K562 (cell line): ENCODE measurements around the gene OXLD1. TPM values are rescaled to one million over a fixed set of nuclear protein-coding genes. Genes with fewer than 3 reads are reported as not detected.

Source experiments
- BHLHE40 ChIP-seq: IDR thresholded peaks from 2 replicates; pipeline ENCODE4 v1.6.1; 2011; ENCODE audit warnings: low read length, improper control_type of control experiment
- CBX5 ChIP-seq: IDR thresholded peaks from 2 replicates; pipeline ENCODE4 v1.6.1; 2014; ENCODE audit warnings: low read depth, borderline replicate concordance
- EZH2 ChIP-seq: IDR thresholded peaks from 2 replicates; pipeline ENCODE4 v1.6.1; 2012; ENCODE audit warnings: low read depth, mild to moderate bottlenecking, inconsistent platforms, low read length, borderline replicate concordance
- HEY1 ChIP-seq: fragments of 250-450 bp; sonication (Bioruptor Pico); IDR thresholded peaks from 2 replicates; pipeline ENCODE4 v1.5.0; 2020; ENCODE audit warnings: mild to moderate bottlenecking, moderate library complexity, borderline replicate concordance
- HNRNPK ChIP-seq: fragments of 200-400 bp; formaldehyde crosslinking; IDR thresholded peaks from one replicate; pipeline ENCODE4 v1.6.1; 2018; ENCODE audit warnings: mild to moderate bottlenecking, low read depth, low read length; ENCODE audit not compliant: poor library complexity, severe bottlenecking
- HSF4 ChIP-seq: fragments of 250-450 bp; sonication (Bioruptor Pico); IDR thresholded peaks from 2 replicates; pipeline ENCODE4 v2.1.2; 2022; ENCODE audit warnings: mild to moderate bottlenecking, moderate library complexity, borderline replicate concordance
- MAFK ChIP-seq: IDR thresholded peaks from 2 replicates; pipeline ENCODE4 v1.6.1; 2011; ENCODE audit warnings: low read length, improper control_type of control experiment
- MTA3 ChIP-seq: fragments of 450-650 bp; formaldehyde crosslinking; IDR thresholded peaks from 2 replicates; pipeline ENCODE4 v1.6.1; 2017; ENCODE audit warnings: mild to moderate bottlenecking, borderline replicate concordance
- POLR3A ChIP-seq: IDR thresholded peaks from 2 replicates; pipeline ENCODE4 v1.6.1; 2011; ENCODE audit warnings: borderline replicate concordance, mild to moderate bottlenecking, moderate library complexity; ENCODE audit not compliant: insufficient read length, insufficient read depth; ENCODE audit errors: extremely low read depth
- SAFB2 ChIP-seq: fragments of 200-400 bp; formaldehyde crosslinking; IDR thresholded peaks from 2 replicates; pipeline ENCODE4 v1.6.1; 2018; ENCODE audit warnings: borderline replicate concordance, low read length, low read depth, moderate library complexity; ENCODE audit not compliant: severe bottlenecking
- SMAD1 ChIP-seq: fragments of 150-350 bp; IDR thresholded peaks from 2 replicates; pipeline ENCODE4 v1.6.1; 2014; ENCODE audit warnings: low read length, low read depth; ENCODE audit not compliant: partially characterized antibody
- SRSF3 ChIP-seq: fragments of 200-400 bp; formaldehyde crosslinking; IDR thresholded peaks from 2 replicates; pipeline ENCODE4 v1.6.1; 2016; ENCODE audit warnings: mild to moderate bottlenecking, low read length, moderate library complexity; ENCODE audit not compliant: insufficient read depth
- ZBED1 ChIP-seq: IDR thresholded peaks from 2 replicates; pipeline ENCODE4 v1.6.1; 2014
- ZNF133 ChIP-seq: fragments of 250-450 bp; sonication (Bioruptor Pico); IDR thresholded peaks from 2 replicates; pipeline ENCODE4 v1.4.0; 2020; ENCODE audit warnings: mild to moderate bottlenecking
- polyA plus RNA-seq, 8 experiments: library from polyadenylated mRNA; depleted of rRNA in 4 of 8; stranded (reverse) in 5 of 8; unstranded in 3 of 8; fragments of >200 nt; fragmentation: Nextera tagmentation in 2 of 8; fragmentation: Illumina TruSeq in 1 of 8; extraction: Ambion mirVana in 2 of 8; extraction: Trizol in 1 of 8; gene quantifications; 2 replicates each; pipeline versions ENCODE4 v1.2.1 to v1.2.3, GENCODE V29; 2011 to 2014; ENCODE audit warnings: inconsistent platforms in 1 of 8, missing spikeins in 1 of 8
- total RNA-seq, 7 experiments: library from RNA; depleted of rRNA in 6 of 7; stranded (reverse); fragments of >200 nt in 6 of 7; fragmentation: Illumina TruSeq in 2 of 7; extraction: Trizol in 2 of 7; gene quantifications; 2 replicates each; pipeline versions ENCODE4 v1.2.1 to v1.2.3, GENCODE V29; 2011 to 2021; ENCODE audit warnings: low replicate concordance in 1 of 7
- TF ChIP-seq, protein P1 (sequence below): fragments of 250-450 bp; sonication (Bioruptor Pico); IDR thresholded peaks from 2 replicates; pipeline ENCODE4 v1.4.0; 2020; ENCODE audit warnings: mild to moderate bottlenecking, moderate library complexity
- TF ChIP-seq, protein P2 (sequence below): sonication (generic); formaldehyde crosslinking; IDR thresholded peaks from 2 replicates; pipeline ENCODE4 v1.8.0; 2022; ENCODE audit warnings: mild to moderate bottlenecking, missing genetic modification reagents
- TF ChIP-seq, protein P3 (sequence below): sonication (generic); formaldehyde crosslinking; IDR thresholded peaks from 2 replicates; pipeline ENCODE4 v1.8.0; 2022; ENCODE audit warnings: mild to moderate bottlenecking, missing genetic modification reagents
- TF ChIP-seq, protein P4 (sequence below): fragments of 250-450 bp; sonication (Bioruptor Pico); IDR thresholded peaks from 2 replicates; pipeline ENCODE4 v1.8.0; 2022; ENCODE audit warnings: moderate library complexity, mild to moderate bottlenecking, inconsistent platforms
- TF ChIP-seq, protein P5 (sequence below): fragments of 250-450 bp; sonication (Bioruptor Pico); IDR thresholded peaks from 2 replicates; pipeline ENCODE4 v1.9.0; 2021; ENCODE audit warnings: mild to moderate bottlenecking, inconsistent platforms

The OXLD1 gene
- total and polyA plus RNA-seq, 9 of the 15 experiments (the other 6 are each of a cell fraction or from before 2014, with no cell fraction given): 4.4 to 115 (median 29.3) TPM

DNA sequence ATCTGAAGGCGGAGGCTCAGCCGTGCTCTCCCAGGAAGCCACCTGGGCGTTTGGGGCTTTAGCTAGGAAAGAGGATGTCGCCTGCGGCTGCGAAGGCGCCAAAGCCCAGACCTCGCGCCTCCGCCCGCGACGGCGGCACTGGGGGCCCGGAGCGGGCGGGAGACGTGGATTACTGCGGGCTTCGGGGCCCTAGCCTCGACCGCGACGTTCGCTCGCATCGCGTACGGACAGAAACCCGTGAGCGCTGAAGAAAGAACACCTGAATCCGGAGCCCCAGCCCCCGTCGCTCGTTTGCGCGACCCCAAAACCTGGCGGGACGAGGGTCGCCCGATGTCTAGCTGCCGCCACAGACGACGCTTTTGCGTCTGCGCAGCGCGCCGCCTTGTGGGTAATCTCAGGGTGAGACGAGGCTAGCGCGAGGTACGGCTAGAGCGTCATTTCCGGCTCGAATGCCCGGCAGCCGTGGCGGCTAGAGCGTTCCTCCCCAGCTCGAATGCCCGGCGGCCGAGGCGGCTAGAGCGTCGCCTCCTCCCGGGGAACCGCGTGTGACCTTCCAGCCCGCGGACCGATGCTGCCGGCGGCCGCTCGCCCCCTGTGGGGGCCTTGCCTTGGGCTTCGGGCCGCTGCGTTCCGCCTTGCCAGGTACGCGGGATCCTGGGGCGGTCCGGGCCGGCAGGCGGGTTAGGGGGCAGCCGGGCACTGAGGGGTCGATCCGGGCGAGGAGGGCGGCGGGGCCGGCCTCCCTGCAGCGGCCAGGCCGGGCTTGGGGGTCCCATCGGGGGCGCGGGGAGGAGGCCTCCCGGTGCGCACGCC lies 36.7 kb upstream of the OXLD1 start, which contains the start of gene MRPL12 (continued):
- TF ChIP-seq, protein P1, sequence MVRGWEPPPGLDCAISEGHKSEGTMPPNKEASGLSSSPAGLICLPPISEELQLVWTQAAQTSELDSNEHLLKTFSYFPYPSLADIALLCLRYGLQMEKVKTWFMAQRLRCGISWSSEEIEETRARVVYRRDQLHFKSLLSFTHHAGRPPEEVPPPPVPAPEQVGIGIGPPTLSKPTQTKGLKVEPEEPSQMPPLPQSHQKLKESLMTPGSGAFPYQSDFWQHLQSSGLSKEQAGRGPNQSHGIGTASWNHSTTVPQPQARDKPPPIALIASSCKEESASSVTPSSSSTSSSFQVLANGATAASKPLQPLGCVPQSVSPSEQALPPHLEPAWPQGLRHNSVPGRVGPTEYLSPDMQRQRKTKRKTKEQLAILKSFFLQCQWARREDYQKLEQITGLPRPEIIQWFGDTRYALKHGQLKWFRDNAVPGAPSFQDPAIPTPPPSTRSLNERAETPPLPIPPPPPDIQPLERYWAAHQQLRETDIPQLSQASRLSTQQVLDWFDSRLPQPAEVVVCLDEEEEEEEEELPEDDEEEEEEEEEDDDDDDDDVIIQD (CRISPR knock-in tag): no peak
- TF ChIP-seq, protein P2, sequence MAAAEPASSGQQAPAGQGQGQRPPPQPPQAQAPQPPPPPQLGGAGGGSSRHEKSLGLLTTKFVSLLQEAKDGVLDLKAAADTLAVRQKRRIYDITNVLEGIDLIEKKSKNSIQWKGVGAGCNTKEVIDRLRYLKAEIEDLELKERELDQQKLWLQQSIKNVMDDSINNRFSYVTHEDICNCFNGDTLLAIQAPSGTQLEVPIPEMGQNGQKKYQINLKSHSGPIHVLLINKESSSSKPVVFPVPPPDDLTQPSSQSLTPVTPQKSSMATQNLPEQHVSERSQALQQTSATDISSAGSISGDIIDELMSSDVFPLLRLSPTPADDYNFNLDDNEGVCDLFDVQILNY (CRISPR knock-in tag): no peak
- TF ChIP-seq, protein P3, sequence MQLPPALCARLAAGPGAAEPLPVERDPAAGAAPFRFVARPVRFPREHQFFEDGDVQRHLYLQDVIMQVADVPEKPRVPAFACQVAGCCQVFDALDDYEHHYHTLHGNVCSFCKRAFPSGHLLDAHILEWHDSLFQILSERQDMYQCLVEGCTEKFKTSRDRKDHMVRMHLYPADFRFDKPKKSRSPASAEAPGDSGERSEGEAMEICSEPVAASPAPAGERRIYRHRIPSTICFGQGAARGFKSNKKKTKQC: 0 out of 2 replicates have a peak, but pooled peaks have one; percentile 16
- TF ChIP-seq, protein P4, sequence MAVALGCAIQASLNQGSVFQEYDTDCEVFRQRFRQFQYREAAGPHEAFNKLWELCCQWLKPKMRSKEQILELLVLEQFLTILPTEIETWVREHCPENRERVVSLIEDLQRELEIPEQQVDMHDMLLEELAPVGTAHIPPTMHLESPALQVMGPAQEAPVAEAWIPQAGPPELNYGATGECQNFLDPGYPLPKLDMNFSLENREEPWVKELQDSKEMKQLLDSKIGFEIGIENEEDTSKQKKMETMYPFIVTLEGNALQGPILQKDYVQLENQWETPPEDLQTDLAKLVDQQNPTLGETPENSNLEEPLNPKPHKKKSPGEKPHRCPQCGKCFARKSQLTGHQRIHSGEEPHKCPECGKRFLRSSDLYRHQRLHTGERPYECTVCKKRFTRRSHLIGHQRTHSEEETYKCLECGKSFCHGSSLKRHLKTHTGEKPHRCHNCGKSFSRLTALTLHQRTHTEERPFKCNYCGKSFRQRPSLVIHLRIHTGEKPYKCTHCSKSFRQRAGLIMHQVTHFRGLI (CRISPR knock-in tag): no peak
- TF ChIP-seq SAFB2 (no peak), HEY1 (no peak; the same call in 1 of the 2 replicates), CBX5 (no peak), ZNF133 (CRISPR knock-in tag) (no peak), POLR3A (no peak), BHLHE40 (peak; percentile 30; the same call in 1 of the 2 replicates), SMAD1 (peak; percentile 29), HNRNPK (no peak), ZBED1 (peak; percentile 65; the same call in 1 of the 2 replicates), HSF4 (CRISPR knock-in tag) (no peak), MTA3 (peak; percentile 83), EZH2 (no peak), MAFK (no peak), SRSF3 (no peak)
- TF ChIP-seq, protein P5, sequence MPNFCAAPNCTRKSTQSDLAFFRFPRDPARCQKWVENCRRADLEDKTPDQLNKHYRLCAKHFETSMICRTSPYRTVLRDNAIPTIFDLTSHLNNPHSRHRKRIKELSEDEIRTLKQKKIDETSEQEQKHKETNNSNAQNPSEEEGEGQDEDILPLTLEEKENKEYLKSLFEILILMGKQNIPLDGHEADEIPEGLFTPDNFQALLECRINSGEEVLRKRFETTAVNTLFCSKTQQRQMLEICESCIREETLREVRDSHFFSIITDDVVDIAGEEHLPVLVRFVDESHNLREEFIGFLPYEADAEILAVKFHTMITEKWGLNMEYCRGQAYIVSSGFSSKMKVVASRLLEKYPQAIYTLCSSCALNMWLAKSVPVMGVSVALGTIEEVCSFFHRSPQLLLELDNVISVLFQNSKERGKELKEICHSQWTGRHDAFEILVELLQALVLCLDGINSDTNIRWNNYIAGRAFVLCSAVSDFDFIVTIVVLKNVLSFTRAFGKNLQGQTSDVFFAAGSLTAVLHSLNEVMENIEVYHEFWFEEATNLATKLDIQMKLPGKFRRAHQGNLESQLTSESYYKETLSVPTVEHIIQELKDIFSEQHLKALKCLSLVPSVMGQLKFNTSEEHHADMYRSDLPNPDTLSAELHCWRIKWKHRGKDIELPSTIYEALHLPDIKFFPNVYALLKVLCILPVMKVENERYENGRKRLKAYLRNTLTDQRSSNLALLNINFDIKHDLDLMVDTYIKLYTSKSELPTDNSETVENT (CRISPR knock-in tag): peak; percentile 97
